Measurements from ENCODE around the gene STARD3.

Gene STARD3

DNA sequence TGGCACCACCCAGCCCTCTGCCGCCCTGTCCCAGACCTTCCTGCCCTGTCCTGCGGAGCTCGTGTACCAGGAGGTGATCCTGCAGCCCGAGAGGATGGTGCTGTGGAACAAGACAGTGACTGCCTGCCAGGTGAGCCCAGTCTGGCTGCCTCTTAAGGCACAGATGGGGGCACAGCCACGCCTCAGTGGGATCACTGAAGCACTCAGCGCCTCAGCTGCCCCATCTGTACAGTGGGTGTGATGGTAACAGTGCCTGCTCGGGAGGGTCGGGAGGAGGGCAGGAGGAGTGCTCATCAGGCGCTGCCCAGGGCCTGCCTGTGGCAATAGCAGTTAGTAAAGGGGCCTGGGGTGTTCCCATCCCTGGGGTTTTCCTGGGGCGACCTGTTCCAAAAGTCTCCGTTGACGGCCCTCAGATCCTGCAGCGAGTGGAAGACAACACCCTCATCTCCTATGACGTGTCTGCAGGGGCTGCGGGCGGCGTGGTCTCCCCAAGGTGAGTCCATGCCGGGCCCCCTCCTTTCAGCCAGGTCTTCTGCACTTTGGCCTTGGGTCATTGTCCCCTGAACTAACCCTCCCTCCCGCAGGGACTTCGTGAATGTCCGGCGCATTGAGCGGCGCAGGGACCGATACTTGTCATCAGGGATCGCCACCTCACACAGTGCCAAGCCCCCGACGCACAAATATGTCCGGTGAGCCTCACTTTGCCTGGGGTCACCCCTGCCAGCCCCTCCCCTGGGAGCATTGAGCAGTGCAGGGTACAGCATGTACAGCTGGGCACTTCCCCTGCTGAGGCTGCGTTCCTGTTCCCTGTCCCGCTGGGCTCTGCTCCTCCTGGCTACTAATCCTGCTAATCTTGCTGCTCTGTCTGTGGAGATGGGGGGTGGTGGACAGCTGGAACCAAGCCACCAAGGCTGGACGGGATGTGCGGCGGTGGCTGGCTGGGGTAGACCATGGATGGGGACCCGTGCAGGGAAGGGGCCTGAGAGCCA is 23.7 kb downstream of the STARD3 start:
- no peak for DNase-seq (ENCODE audit: low spot score)

DNA sequence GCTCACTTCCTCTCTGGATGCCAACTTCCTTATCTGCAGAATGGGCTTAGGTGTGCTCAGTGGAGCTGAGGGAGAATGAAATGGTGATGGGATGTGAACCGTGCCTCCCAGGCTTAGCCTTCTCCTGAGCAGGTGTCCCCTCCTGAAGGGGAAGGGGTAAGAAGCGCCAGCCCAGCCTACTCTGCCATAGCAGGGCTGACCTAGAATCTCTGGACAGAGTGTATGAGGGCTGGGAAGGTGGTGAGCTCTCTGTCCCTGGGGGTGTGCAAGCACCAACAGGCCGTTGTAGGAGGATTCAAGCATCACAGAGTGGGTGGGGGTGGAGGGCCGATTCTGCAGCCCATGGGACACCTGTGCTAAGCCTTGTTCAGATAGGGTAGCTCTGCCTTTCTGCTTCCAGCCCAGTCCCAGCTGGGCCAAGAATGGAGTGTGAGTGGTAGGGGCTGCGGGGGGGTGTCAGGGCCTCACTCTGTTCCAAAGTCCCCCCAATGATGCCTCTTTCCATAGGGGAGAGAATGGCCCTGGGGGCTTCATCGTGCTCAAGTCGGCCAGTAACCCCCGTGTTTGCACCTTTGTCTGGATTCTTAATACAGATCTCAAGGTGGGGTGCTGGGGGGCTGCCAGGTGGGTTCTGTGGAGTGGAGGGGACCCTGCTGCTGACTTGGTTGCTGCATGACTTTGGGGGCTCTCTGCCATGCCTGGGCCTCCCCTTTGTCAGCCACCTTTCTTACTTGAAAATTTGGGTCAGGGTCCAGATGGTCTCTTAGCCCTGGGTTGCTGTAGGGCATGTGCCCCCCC is 25.0 kb downstream of the STARD3 start:
- no peak for DNase-seq (ENCODE audit: low spot score)

DNA sequence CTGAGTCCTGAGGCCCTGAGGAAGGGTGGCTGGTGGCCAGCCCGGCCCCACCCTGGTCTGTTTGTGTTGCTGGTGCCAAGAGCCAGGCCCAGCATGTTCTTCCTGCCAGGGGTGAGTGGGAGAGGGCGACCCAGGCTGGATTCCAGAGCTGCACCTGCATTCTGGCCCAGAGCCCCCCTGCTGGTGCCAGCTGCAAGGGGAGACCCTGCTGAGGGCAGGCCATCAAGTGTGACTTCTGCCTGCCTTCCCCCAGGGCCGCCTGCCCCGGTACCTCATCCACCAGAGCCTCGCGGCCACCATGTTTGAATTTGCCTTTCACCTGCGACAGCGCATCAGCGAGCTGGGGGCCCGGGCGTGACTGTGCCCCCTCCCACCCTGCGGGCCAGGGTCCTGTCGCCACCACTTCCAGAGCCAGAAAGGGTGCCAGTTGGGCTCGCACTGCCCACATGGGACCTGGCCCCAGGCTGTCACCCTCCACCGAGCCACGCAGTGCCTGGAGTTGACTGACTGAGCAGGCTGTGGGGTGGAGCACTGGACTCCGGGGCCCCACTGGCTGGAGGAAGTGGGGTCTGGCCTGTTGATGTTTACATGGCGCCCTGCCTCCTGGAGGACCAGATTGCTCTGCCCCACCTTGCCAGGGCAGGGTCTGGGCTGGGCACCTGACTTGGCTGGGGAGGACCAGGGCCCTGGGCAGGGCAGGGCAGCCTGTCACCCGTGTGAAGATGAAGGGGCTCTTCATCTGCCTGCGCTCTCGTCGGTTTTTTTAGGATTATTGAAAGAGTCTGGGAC is 25.8 kb downstream of the STARD3 start:
- DNase-seq (ENCODE audit: low spot score), result no peak

DNA sequence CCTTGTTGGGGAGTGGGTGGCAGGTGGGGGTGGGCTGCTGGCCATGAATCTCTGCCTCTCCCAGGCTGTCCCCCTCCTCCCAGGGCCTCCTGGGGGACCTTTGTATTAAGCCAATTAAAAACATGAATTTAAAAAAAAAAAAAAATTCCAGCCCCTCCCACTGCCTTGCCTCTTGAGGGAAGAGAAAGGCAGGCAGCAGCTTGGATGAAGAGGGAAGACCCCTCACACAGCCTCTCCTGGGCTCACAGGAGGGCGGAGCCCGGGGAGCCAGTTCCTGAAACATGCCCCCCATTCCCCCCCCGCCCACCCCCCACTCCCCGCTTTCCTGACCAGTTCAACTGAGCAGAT is 26.4 kb downstream of the STARD3 start:
- no peak for DNase-seq (ENCODE audit: low spot score)

DNA sequence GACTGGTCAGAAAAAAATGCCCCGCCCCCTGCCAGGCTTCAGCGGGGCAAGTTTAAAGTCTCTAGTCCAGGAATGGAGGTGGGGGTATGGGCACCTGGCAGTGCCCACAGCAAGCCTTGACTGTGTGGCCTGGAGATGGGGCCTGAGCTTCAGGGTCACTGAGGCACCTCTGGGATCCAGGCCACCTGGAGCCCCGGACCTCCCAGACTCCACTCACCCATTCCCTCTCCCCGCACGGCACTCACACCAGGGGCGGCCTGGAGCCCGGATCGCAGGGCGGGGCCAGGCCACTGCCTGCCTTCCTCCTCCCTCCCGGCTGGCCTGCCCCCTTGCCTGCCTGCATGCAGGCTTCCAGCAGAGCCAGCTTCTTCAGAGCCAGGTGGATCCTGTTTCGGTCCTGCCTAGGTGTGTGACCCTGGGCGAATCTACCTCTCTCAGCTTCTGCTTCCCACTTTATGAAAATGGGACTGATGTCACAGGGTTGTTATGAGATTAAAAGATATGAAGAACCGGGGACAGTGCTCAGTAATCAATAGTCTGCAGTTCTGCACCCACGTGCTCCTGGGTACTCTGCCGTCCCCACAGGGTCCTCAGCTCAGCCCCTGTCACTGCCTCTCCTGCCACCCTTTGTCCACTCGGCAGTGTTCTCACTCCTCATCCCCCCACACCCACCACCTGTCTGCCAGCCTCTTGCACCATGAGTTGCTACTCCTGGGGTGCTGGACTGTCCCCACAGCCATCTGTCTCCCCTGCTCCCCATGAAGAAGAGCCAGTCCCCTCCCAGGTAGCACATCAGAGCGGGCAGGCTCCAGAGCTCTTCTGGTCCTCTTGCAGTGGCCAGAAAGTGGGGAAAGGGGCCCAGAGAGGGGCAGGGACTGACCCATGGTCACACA is 27.0 kb downstream of the STARD3 start:
- DNase-seq (ENCODE audit: low spot score), result no peak

DNA sequence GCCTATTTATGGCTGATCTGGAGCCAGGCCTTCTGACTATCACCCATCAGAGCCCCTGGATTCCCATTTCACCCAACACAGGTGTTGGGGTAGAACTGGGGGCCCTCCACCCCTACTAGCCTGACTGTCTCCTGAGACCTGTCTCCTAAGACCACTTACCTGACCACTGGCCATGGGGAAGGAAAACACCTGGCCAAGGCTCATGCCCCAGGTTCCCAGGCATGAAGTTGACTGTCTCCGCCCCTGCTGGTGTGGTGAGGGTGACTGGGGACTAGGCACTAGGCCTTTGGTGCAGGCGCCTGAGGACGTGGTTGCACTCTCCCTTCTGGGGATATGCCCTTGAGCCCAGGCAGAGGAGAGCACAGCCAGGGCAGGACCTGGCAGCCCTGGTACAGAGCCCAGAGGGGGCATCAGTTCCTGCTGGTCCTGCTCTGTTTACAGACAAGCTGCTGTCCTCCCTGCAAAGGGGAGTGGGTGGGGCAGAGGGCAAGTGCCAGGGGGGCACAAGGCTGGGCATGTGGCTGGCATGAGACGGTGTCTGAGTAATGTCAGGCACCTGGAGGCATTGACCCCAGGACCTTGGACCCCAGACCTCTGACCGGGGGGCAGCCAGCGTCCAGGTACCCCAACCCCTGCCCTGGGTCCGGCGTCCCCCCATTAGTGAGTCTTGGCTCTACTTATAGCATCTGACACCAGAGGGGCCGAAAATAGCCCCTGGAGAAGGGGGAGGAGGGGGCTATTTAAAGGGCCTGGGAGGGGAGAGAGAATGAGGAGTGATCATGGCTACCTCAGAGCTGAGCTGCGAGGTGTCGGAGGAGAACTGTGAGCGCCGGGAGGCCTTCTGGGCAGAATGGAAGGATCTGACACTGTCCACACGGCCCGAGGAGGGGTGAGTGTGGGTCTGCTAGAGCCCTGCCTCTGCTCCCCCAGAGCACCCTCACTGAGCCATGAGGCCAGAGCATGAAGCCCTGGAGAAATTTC is 27.9 kb downstream of the STARD3 start, which contains the start of gene TCAP:
TCAP (plus strand) TSS at position 769 of the 981 bp plus-strand sequence; CDS start at position 780, 11 bp downstream.
- no peak for DNase-seq (ENCODE audit: low spot score)

DNA sequence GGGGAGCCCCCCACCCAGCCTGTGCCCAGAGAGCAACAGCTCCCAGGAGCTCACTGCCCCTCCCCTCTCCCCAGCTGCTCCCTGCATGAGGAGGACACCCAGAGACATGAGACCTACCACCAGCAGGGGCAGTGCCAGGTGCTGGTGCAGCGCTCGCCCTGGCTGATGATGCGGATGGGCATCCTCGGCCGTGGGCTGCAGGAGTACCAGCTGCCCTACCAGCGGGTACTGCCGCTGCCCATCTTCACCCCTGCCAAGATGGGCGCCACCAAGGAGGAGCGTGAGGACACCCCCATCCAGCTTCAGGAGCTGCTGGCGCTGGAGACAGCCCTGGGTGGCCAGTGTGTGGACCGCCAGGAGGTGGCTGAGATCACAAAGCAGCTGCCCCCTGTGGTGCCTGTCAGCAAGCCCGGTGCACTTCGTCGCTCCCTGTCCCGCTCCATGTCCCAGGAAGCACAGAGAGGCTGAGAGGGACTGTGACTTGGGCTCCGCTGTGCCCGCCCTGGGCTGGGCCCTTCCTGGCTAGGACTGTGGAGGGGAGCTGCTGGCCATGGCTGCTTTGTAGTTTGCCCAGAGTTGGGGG is 28.8 kb downstream of the STARD3 start:
- DNase-seq (ENCODE audit: low spot score), result no peak

DNA sequence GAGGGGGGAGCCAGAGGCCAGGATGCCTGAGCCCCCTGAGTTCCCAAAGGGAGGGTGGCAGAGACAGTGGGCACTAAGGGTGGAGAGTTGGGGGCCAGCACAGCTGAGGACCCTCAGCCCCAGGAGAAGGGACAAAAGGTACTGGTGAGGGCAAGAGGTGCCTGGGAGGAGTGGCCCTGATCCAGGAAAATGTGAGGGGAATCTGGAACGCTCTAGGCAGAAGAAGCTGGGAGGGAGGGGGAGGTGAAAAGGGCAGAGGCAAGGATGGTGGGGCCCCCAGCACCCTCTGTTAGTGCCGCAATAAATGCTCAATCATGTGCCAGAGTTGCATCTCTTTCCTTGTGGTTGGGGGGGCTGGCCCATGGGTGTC is 29.3 kb downstream of the STARD3 start:
- DNase-seq (ENCODE audit: low spot score), result no peak

DNA sequence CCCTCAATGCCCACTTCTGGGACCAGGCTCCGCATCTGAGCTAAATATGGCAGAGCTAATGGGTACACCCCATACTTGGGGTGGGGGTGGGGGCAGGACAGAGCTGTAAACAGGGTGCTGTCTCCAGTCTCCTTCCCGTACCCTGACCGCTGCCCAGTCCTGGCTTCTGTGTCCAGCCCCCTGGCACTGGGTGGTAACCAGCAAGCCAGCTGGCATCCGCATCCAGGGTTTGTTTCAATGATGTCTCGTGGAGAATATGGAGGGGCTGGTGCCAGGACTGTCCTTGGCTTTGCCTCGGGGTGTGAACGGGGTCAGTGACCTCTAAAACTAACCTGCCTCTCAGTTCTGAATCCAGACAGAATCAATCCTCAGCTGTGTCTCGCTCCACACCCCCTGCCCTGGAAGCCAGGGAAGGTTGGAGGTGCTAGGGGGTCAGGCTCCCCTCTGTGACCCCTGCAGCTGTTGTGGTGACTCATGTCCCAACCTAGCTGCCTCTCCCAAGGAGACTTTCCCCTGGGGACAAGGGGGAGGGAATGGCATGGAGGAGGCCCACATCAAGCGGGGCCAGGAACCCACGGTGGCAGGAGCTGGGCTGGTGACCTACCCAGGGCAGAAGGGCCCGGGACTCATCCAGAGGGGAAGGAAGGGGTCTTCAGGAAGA is 29.8 kb downstream of the STARD3 start:
- peak; percentile 49 for DNase-seq (ENCODE audit: low spot score)

DNA sequence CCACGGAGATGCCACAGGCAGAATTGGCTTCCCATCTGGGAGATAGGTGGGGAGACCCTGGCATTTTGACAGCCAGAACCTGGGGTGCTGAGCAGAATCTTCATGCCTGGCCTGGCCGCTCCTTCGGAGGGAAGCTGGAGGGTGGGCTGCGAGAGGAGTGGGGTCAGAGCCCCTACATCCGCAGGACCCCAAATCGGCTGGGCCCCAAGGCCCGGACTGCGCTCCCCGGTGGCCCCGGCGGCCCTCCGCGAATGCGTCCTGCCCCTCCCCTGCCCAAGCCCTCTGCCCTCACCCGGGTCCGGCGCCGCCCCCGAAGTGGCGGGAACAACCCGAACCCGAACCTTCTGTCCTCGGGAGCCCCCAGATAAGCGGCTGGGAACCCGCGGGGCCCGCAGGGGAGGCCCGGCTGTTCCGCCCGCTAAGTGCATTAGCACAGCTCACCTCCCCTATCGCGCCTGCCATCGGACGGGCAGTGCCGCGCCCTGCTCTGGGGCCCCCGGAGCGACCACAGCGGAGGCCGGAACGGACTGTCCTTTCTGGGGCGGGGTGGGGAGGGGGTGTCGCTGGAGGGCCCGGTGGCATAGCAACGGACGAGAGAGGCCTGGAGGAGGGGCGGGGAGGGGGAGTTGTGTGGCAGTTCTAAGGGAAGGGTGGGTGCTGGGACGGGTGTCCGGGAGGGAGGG is 30.5 kb downstream of the STARD3 start:
- no peak for DNase-seq (ENCODE audit: low spot score)

DNA sequence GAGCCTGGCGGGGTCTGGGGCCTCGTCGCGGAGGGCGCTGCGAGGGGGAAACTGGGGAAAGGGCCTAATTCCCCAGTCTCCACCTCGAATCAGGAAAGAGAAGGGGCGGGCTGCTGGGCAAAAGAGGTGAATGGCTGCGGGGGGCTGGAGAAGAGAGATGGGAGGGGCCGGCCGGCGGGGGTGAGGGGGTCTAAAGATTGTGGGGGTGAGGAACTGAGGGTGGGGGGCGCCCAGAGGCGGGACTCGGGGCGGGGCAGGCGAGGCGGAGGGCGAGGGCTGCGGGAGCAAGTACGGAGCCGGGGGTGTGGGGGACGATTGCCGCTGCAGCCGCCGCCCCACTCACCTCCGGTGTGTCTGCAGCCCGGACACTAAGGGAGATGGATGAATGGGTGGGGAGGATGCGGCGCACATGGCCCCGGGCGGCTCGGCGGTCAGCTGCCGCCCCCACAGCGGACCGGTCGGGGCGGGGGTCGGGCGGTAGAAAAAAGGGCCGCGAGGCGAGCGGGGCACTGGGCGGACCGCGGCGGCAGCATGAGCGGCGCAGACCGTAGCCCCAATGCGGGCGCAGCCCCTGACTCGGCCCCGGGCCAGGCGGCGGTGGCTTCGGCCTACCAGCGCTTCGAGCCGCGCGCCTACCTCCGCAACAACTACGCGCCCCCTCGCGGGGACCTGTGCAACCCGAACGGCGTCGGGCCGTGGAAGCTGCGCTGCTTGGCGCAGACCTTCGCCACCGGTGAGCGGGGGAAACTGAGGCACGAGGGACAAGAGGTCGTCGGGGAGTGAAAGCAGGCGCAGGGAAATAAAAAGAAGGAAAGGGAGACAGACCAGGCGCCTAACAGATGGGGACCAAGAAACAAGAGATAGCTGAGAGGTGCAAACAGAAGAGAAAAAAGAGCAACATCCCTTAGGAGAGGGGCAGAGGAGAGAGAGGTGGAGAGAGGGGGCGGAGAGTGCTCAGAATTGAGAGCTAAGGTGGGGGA is 31.3 kb downstream of the STARD3 start, which contains the start of gene PNMT:
PNMT (plus strand) TSS at position 509 of the 980 bp plus-strand sequence; CDS start at position 532, 23 bp downstream.
- no peak for DNase-seq (ENCODE audit: low spot score)

DNA sequence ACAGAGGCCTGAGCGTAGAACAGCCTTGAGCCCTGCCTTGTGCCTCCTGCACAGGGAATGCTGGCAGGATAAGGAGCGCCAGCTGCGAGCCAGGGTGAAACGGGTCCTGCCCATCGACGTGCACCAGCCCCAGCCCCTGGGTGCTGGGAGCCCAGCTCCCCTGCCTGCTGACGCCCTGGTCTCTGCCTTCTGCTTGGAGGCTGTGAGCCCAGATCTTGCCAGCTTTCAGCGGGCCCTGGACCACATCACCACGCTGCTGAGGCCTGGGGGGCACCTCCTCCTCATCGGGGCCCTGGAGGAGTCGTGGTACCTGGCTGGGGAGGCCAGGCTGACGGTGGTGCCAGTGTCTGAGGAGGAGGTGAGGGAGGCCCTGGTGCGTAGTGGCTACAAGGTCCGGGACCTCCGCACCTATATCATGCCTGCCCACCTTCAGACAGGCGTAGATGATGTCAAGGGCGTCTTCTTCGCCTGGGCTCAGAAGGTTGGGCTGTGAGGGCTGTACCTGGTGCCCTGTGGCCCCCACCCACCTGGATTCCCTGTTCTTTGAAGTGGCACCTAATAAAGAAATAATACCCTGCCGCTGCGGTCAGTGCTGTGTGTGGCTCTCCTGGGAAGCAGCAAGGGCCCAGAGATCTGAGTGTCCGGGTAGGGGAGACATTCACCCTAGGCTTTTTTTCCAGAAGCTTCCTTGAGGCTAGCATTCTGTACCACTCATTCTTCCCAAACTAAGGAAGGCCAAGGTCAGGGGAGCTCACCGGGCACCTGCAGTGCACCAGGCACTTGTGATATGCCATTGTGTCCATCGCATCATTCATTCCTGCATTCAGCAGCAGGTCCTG is 33.2 kb downstream of the STARD3 start:
- no peak for DNase-seq (ENCODE audit: low spot score)

DNA sequence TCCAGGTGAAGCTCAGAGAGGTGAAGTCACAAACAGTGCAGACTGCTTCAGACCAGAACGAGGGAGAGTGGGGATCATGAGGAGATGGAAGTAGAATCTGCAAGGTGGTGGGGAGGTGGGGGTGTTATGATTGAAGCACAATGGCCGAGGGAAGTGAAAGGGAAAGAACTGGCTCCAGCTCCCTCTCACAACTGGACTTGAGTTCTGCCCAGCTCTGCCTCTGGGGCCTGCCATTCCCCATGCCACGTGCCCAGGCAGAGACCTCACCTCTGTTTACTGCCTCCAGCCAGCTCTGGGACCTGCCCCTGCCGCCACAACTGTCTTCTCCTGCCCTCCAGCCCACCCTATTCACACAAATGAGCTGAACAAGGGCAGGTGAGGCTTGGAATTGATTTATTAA is 33.8 kb downstream of the STARD3 start:
- DNase-seq (ENCODE audit: low spot score), result no peak

DNA sequence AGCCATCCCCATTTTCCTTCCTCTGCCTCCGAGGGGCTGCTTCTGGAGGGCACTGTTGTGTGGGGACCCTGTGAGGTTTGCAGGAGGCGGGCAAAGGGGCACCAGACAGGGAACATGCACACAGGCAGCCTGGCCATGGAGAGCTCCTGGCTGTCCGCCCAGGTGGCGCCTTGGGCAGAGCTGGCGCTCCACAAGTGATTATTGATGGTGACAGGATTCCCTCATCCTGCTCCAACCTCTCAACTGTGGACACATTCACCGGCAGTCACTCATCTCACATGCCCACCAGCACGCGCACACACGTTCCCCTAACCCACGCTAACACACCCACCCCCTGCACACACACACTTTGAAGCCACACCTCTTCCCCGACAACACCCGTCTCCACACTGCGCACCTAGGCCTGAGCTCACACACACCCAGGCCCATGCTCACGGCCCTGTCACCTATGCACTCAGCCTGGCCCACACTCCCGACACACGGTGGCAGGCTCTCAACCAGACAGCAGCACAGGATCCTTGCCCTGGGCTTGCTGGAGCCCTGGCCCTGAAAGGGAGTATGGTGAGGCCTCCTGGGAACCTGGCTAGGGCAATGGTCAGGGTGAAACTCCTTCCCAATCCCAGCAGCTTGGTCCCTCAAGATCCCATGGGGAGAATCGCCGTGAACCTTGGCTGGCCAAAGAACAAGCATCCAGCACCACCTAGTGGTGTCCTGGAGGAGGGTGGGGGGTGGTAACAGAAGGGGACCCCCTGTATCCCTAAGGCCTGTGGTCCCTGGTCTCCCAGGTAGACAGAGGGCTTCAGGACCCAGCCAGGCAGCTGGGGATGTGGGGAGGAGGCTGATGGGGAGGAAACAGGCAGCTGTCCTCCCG is 34.9 kb downstream of the STARD3 start:
- DNase-seq (ENCODE audit: low spot score), result peak; percentile 29
